Measurements from ENCODE around the gene ASPG. TPM values are rescaled to one million over a fixed set of nuclear protein-coding genes. Genes with fewer than 3 reads are reported as not detected.
A peak's percentile ranks its signal among the peaks of the same experiment; 100 is the strongest.

Gene ASPG
- total RNA-seq (not detected), total RNA-seq (0 to 0.57 (median 0.07) reads per million in 172 experiments)
- not detected for polyA plus RNA-seq (2013, experiment 1 of 2)
- 0.12 TPM for polyA plus RNA-seq (2013, experiment 2 of 2)

- peak; percentile 62 for ATAC-seq (ENCODE audit: poor library complexity)
- H3K9me3 ChIP-seq (ENCODE audit: control insufficient read depth in 1 of 2, insufficient read depth in 1 of 2, low read length in 2 of 2), result peaks cover 0 to 10% of the 10 kb centered on the region in 2 experiments
- no peak within 1 kb of the TSS for H3K27ac Mint-ChIP-seq
- peak in 5 of 14 experiments; percentile 21 to 65 (median 35) for DNase-seq
- POLR2A ChIA-PET, result no interaction called here
- H3K36me3 Mint-ChIP-seq (ENCODE audit: low read depth), result no peaks in the 10 kb centered on the region
- no peak within 1 kb of the TSS for H3K27ac ChIP-seq (ENCODE audit: low read depth in 1 of 2, low read length in 2 of 2)
- intact Hi-C loops (cut with DNase I, micrococcal nuclease), result no loop called here
- no peaks in the 10 kb centered on the region for H3K4me1 Mint-ChIP-seq (ENCODE audit: low read depth)
- peaks cover 6% of the 10 kb centered on the region for H3K4me1 ChIP-seq (ENCODE audit: insufficient read depth, low read length)
- no peaks in the 10 kb centered on the region for H3K9me3 Mint-ChIP-seq
- TF ChIP-seq CTCF (IDR thresholded peaks at IDR 0.05), result no peak
- H3K4me3 ChIP-seq (ENCODE audit: low read length), result no peak within 1 kb of the TSS
- CTCF ChIA-PET, result no interaction called here
- peaks cover 20% of the 10 kb centered on the region for H3K27me3 Mint-ChIP-seq
- H3K36me3 ChIP-seq (ENCODE audit: insufficient read depth, low read length), result no peaks in the 10 kb centered on the region
- no peak within 1 kb of the TSS for H3K4me3 Mint-ChIP-seq
- H3K27me3 ChIP-seq (ENCODE audit: control insufficient read depth in 1 of 2, insufficient read depth in 2 of 2, low read length in 2 of 2), result peaks cover 8 to 13% of the 10 kb centered on the region in 2 experiments
Observed at GRCh38 chr14:104085032-104085888, at the start of gene ASPG. ASPG (plus strand) TSS chr14:104085700; CDS start chr14:104085771, 71 bp downstream.

DNA sequence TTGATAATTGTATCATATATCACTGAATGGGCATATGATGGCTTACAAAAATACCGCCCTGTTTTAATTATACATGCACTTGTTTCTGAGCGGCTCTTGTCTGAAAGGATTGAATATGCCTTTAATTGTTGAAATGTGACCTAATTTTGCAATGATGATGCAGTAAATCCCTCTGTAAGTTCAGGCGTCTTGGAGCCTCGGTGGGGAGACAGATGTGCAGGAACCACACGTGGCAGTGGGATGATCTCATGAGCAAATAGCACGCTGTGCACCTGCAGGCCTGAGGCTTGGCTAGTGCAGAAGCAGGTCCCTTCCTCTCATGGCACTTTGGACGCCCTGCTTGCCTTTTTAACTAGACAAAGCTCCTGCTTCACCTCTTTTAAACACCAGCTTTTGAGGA lies 49.3 kb upstream of the ASPG start:
- H3K27ac ChIP-seq (ENCODE audit: low read depth in 1 of 2, low read length in 2 of 2), result no peak overlapping the region
- ChIA-PET CTCF (no interaction called here), POLR2A (no interaction called here)
- H3K36me3 ChIP-seq (ENCODE audit: insufficient read depth, low read length), result no peaks in the 10 kb centered on the region
- ATAC-seq (ENCODE audit: poor library complexity) (no peak), DNase-seq (no peak)
- intact Hi-C loops (cut with DNase I, micrococcal nuclease), result no loop called here
- Mint-ChIP-seq H3K9me3 (no peaks in the 10 kb centered on the region), H3K36me3 (ENCODE audit: low read depth) (no peaks in the 10 kb centered on the region), H3K4me1 (ENCODE audit: low read depth) (no peaks in the 10 kb centered on the region), H3K27ac (no peak overlapping the region), H3K4me3 (no peak overlapping the region), H3K27me3 (peaks cover 34% of the 10 kb centered on the region)
- no peak for TF ChIP-seq CTCF (IDR thresholded peaks at IDR 0.05)
- H3K9me3 ChIP-seq (ENCODE audit: control insufficient read depth in 1 of 2, insufficient read depth in 1 of 2, low read length in 2 of 2), result no peaks in the 10 kb centered on the region
- H3K4me3 ChIP-seq (ENCODE audit: low read length), result no peak overlapping the region
- H3K4me1 ChIP-seq (ENCODE audit: insufficient read depth, low read length), result no peaks in the 10 kb centered on the region
- peaks cover 0 to 2% of the 10 kb centered on the region in 2 experiments for H3K27me3 ChIP-seq (ENCODE audit: control insufficient read depth in 1 of 2, insufficient read depth in 2 of 2, low read length in 2 of 2)

- no peak overlapping the region for H3K4me3 Mint-ChIP-seq
- Histone ChIP-seq H3K4me1 (ENCODE audit: insufficient read depth, low read length) (no peaks in the 10 kb centered on the region), H3K4me3 (ENCODE audit: low read length) (no peak overlapping the region), H3K27me3 (ENCODE audit: control insufficient read depth in 1 of 2, insufficient read depth in 2 of 2, low read length in 2 of 2) (no peaks in the 10 kb centered on the region), H3K36me3 (ENCODE audit: insufficient read depth, low read length) (no peaks in the 10 kb centered on the region), H3K27ac (ENCODE audit: low read depth in 1 of 2, low read length in 2 of 2) (no peak overlapping the region), H3K9me3 (ENCODE audit: control insufficient read depth in 1 of 2, insufficient read depth in 1 of 2, low read length in 2 of 2) (no peaks in the 10 kb centered on the region)
- H3K4me1 Mint-ChIP-seq (ENCODE audit: low read depth), result no peaks in the 10 kb centered on the region
- H3K27me3 Mint-ChIP-seq, result peaks cover 42% of the 10 kb centered on the region
- no peak for TF ChIP-seq CTCF (IDR thresholded peaks at IDR 0.05)
- H3K27ac Mint-ChIP-seq, result no peak overlapping the region
- ATAC-seq (ENCODE audit: poor library complexity) (no peak), DNase-seq (no peak)
- intact Hi-C loops (cut with DNase I, micrococcal nuclease), result no loop called here
- H3K9me3 Mint-ChIP-seq, result no peaks in the 10 kb centered on the region
- POLR2A ChIA-PET, result no interaction called here
- no peaks in the 10 kb centered on the region for H3K36me3 Mint-ChIP-seq (ENCODE audit: low read depth)
- CTCF ChIA-PET, result no interaction called here
Observed at GRCh38 chr14:104037074-104037473, 48.4 kb upstream of the ASPG start.

Measured in CD4-positive, alpha-beta T cell (primary cell).